ENCODE measurements around the gene LENG8. TPM values are rescaled to one million over a fixed set of nuclear protein-coding genes. Genes with fewer than 3 reads are reported as not detected.

The LENG8 gene
- total and polyA plus RNA-seq, 2 of the 4 experiments (the other 2 are of a cell fraction), result 21.1 to 93.9 TPM

DNA sequence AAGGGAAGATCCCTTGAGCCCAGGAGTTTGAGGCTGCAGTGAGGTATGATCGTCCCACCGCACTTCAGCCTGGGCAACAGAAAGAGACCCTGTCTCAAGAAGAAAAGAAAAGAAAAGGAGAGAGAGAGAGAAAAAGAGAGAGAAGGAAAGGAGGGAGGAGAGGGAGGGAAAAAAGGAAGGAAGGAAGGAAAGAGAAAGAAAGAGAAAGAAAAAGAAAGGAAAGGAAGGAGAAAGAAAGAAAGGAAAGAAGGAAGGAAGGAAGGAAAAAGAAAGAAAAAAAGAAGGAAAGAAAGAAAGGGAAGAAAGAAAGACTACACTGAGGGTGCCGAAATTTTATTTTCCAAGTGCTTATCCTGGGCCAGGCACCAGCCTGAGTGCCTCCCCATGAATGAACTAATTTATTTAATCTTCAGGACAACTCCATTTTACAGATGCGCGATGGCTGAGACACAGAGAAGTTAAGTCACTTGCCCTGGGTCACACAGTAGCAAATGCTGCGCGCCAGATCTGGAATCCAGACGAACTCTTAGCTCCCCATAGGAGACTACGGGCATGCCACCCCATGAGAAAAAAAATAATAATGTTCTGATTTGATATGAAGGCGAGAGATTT, 21.4 kb downstream of the LENG8 start:
- Histone ChIP-seq H2AFZ (replicated peaks; ENCODE audit: low read length, poor library complexity) (no peak overlapping the region), H2AK9ac (replicated peaks; ENCODE audit: low read depth, low read length, poor library complexity) (no peak overlapping the region), H3K9me1 (ENCODE audit: insufficient read depth, low read length) (peaks cover 4% of the 10 kb centered on the region; the same call in 1 of the 2 replicates), H2BK5ac (ENCODE audit: low read depth, low read length, poor library complexity, severe bottlenecking) (no peak overlapping the region), H3K4me3 (ENCODE audit: insufficient read depth, low read depth, low read length) (no peak overlapping the region), H3K18ac (ENCODE audit: low read depth, low read length) (no peak overlapping the region), H4K91ac (ENCODE audit: insufficient read depth, low read depth, low read length) (no peak overlapping the region), H3K9me3 (ENCODE audit: control insufficient read depth, insufficient read depth, low read length) (no peaks in the 10 kb centered on the region), H3K23ac (ENCODE audit: low read depth, low read length) (no peak overlapping the region; the same call in 1 of the 2 replicates), H3K9ac (ENCODE audit: low read depth, low read length) (no peak overlapping the region), H3K79me1 (ENCODE audit: low read depth in 1 of 2, low read length in 2 of 2) (peaks cover 0 to 7% of the 10 kb centered on the region in 2 experiments; a peak in 1 of 4 replicates), H4K8ac (ENCODE audit: low read depth in 2 of 2, low read length in 2 of 2) (no peak overlapping the region), H2BK15ac (ENCODE audit: low read depth, low read length) (no peak overlapping the region), H3K4me1 (ENCODE audit: control insufficient read depth, insufficient read depth, low read length) (peaks cover 12% of the 10 kb centered on the region), H3K36me3 (ENCODE audit: control insufficient read depth, insufficient read depth, low read length) (peaks cover 2% of the 10 kb centered on the region; the same call in 1 of the 2 replicates), H3K14ac (replicated peaks; ENCODE audit: low read depth, low read length) (no peak overlapping the region), H2AK5ac (ENCODE audit: low read depth, low read length) (no peak overlapping the region), H2BK20ac (ENCODE audit: low read depth, low read length) (no peak overlapping the region), H4K20me1 (ENCODE audit: insufficient read depth, low read length) (no peaks in the 10 kb centered on the region), H3K4me2 (ENCODE audit: low read depth, low read length) (no peak overlapping the region; the same call in 1 of the 2 replicates), H4K5ac (ENCODE audit: low read depth, low read length) (no peak overlapping the region), H3K27me3 (ENCODE audit: control insufficient read depth, insufficient read depth, low read length) (no peaks in the 10 kb centered on the region), H3K4ac (ENCODE audit: low read depth, low read length) (no peak overlapping the region), H3K27ac (ENCODE audit: insufficient read depth, low read length) (no peak overlapping the region), H3K56ac (ENCODE audit: extremely low read depth, insufficient read depth, low read length) (no peak overlapping the region), H2BK120ac (ENCODE audit: low read depth, low read length) (no peak overlapping the region)
- CTCF ChIA-PET, result no interaction called here
- ATAC-seq (ENCODE audit: low read depth) (no peak), DNase-seq (no peak)
- TF ChIP-seq, protein P1, sequence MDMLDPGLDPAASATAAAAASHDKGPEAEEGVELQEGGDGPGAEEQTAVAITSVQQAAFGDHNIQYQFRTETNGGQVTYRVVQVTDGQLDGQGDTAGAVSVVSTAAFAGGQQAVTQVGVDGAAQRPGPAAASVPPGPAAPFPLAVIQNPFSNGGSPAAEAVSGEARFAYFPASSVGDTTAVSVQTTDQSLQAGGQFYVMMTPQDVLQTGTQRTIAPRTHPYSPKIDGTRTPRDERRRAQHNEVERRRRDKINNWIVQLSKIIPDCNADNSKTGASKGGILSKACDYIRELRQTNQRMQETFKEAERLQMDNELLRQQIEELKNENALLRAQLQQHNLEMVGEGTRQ (IDR thresholded peaks at IDR 0.05; ENCODE audit: low read depth, low read length), result no peak
- TF ChIP-seq, protein P2, sequence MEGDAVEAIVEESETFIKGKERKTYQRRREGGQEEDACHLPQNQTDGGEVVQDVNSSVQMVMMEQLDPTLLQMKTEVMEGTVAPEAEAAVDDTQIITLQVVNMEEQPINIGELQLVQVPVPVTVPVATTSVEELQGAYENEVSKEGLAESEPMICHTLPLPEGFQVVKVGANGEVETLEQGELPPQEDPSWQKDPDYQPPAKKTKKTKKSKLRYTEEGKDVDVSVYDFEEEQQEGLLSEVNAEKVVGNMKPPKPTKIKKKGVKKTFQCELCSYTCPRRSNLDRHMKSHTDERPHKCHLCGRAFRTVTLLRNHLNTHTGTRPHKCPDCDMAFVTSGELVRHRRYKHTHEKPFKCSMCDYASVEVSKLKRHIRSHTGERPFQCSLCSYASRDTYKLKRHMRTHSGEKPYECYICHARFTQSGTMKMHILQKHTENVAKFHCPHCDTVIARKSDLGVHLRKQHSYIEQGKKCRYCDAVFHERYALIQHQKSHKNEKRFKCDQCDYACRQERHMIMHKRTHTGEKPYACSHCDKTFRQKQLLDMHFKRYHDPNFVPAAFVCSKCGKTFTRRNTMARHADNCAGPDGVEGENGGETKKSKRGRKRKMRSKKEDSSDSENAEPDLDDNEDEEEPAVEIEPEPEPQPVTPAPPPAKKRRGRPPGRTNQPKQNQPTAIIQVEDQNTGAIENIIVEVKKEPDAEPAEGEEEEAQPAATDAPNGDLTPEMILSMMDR (conservative IDR thresholded peaks at IDR 0.05; ENCODE audit: low read depth, low read length), result no peak
- TF ChIP-seq POLR2A (IDR thresholded peaks at IDR 0.05; ENCODE audit: low read depth, low read length) (no peak), SMC3 (IDR thresholded peaks at IDR 0.05; ENCODE audit: low read depth, low read length) (no peak), BHLHE40 (IDR thresholded peaks at IDR 0.05; ENCODE audit: low read depth, low read length) (no peak), CHD1 (IDR thresholded peaks at IDR 0.05; ENCODE audit: low read depth, low read length) (no peak)
- intact Hi-C loops (cut with micrococcal nuclease) (loop anchor here (10.0 kb wide), 1 partner anchor 594 kb away; the partner anchor contains the start of gene RDH13), dilution Hi-C loops (cut with HindIII; ENCODE audit: low sequenced_read_pairs, unreplicated experiment) (no loop called here), in situ Hi-C loops (cut with MboI; ENCODE audit: low sequenced_read_pairs) (loop anchor here (25.0 kb wide), 4 partner anchors 358 to 1667 kb away; partner anchors contain the start of genes NAT14, NDUFA3, OSCAR and PRPF31)
- BruUV-seq (replicated peaks), result no TSS peak
- no CpG with 5 or more reads among the region's 10 CpGs for WGBS, 2 experiments (ENCODE audit: extremely low coverage in 2 of 2, insufficient read length in 1 of 2)
- POLR2A ChIA-PET (ENCODE audit: unreplicated experiment), result no interaction called here

Data from IMR-90 (cell line).